Vagina (tissue), 2 donors: ENCODE measurements around the gene SEMA4D. TPM values are rescaled to one million over a fixed set of nuclear protein-coding genes. Genes with fewer than 3 reads are reported as not detected.

Source experiments
- DNase-seq, 2 donors: peaks; one replicate each; pipeline ENCODE4 v3.0.0-alpha.2; 2017; ENCODE audit errors: extremely low spot score in 2 of 2
- H3K27ac ChIP-seq: fragments of 200-600 bp; sonication (generic); one replicate; pipeline ENCODE4 v1.5.1; 2019
- H3K27me3 ChIP-seq: fragments of 200-600 bp; sonication (generic); one replicate; pipeline ENCODE4 v1.5.1; 2019
- H3K36me3 ChIP-seq, 2 donors: fragments of 200-600 bp; sonication (generic); one replicate each; pipeline ENCODE4 v1.5.1; 2017 to 2019
- H3K4me1 ChIP-seq: fragments of 200-600 bp; sonication (generic); one replicate; pipeline ENCODE4 v1.5.1; 2019
- H3K4me3 ChIP-seq, 2 donors: fragments of 200-600 bp; sonication (generic); 1 replicate in 1 of 2; 2 replicates in 1 of 2; pipeline ENCODE4 v1.5.1; 2016 to 2019
- H3K9me3 ChIP-seq: fragments of 200-600 bp; sonication (generic); one replicate; pipeline ENCODE4 v1.5.1; 2019
- POLR2A ChIP-seq, 2 donors: fragments of 450-650 bp; IDR thresholded peaks; one replicate each; pipeline ENCODE4 v1.6.1; 2017; ENCODE audit warnings: antibody characterized with exemption in 2 of 2, mild to moderate bottlenecking in 2 of 2, moderate library complexity in 2 of 2
- POLR2AphosphoS5 ChIP-seq, 2 donors: sonication (generic); formaldehyde crosslinking; IDR thresholded peaks; one replicate each; pipeline ENCODE4 v1.9.0; 2017; ENCODE audit warnings: antibody characterized with exemption in 2 of 2, mild to moderate bottlenecking in 2 of 2, low read depth in 1 of 2; ENCODE audit not compliant: insufficient read depth in 1 of 2
- intact Hi-C: fragments of 100-400 bp; cut with DNase I; formaldehyde crosslinking; loops from one replicate; pipeline ENCODE4 v1.15.1; 2023
- total RNA-seq: library from RNA; depleted of rRNA; stranded (reverse); fragments of >200 nt; gene quantifications from one replicate; pipeline ENCODE4 v1.2.3, GENCODE V29; 2016
- TF ChIP-seq, protein P1 (sequence below), 3 experiments: fragments of 450-650 bp in 2 of 3; fragments of 200-600 bp in 1 of 3; sonication (generic) in 1 of 3; IDR thresholded peaks; one replicate each; pipeline ENCODE4 v1.5.1; 2017 to 2019; ENCODE audit warnings: antibody characterized with exemption in 3 of 3, mild to moderate bottlenecking in 2 of 3, moderate library complexity in 2 of 3

The SEMA4D gene
- total RNA-seq, 1 donor from 2014 or later = 39.3 TPM

DNA sequence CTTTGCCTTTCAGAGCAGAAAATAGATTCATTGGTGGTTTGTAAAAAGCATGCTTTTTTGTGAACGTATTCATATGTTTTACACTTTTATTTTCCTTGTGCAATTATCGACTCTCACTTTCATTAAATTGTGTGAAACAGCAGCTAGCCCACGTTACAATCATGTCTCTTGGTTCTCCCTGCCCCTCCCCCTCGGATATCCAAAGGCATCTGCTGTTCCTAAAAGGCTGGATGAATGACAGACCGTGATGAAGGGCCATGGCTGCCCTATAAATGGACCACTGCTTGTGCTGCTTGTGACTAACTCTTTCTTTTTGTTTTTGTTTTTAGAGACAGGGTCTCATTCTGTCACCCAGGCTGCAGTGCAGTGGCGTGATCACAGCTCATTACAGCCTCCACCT, 17.0 kb upstream of the SEMA4D start:
- H3K27ac ChIP-seq = no peak overlapping the region
- H3K9me3 ChIP-seq = no peaks in the 10 kb centered on the region
- H3K27me3 ChIP-seq = no peaks in the 10 kb centered on the region
- DNase-seq = no peak
- intact Hi-C loops = no loop called here
- no peak overlapping the region for H3K4me3 ChIP-seq
- TF ChIP-seq, protein P1, sequence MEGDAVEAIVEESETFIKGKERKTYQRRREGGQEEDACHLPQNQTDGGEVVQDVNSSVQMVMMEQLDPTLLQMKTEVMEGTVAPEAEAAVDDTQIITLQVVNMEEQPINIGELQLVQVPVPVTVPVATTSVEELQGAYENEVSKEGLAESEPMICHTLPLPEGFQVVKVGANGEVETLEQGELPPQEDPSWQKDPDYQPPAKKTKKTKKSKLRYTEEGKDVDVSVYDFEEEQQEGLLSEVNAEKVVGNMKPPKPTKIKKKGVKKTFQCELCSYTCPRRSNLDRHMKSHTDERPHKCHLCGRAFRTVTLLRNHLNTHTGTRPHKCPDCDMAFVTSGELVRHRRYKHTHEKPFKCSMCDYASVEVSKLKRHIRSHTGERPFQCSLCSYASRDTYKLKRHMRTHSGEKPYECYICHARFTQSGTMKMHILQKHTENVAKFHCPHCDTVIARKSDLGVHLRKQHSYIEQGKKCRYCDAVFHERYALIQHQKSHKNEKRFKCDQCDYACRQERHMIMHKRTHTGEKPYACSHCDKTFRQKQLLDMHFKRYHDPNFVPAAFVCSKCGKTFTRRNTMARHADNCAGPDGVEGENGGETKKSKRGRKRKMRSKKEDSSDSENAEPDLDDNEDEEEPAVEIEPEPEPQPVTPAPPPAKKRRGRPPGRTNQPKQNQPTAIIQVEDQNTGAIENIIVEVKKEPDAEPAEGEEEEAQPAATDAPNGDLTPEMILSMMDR (IDR thresholded peaks at IDR 0.05) = no peak
- TF ChIP-seq POLR2AphosphoS5 (IDR thresholded peaks at IDR 0.05; ENCODE audit: insufficient read depth in 1 of 2, low read depth in 1 of 2) (no peak), POLR2A (IDR thresholded peaks at IDR 0.05) (no peak)
- no peaks in the 10 kb centered on the region for H3K4me1 ChIP-seq
- H3K36me3 ChIP-seq = no peaks in the 10 kb centered on the region

- intact Hi-C loops = no loop called here
These were observed 16.4 kb upstream of the SEMA4D start for GRCh38 chr9:89514337-89514736.

DNA sequence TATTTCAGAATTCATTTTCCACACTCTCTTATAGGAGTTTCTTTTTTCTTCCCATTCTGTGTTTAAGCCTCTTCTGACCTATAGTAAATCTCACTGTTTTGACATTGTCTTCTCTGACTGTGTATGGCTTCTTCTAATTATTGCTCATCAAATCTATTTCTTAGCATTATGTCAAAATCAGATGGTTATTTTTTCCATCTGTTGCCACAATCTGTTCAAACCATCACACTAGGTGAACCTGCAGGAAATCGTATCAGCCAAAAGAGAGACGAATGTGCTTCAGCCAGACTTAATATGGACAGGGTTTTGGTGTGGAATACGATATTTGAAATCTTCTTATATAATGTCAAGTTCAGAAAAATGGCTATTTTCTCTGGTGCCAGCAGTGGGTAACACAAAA, 15.9 kb upstream of the SEMA4D start:
- Histone ChIP-seq H3K4me1 (no peaks in the 10 kb centered on the region), H3K4me3 (no peak overlapping the region), H3K36me3 (no peaks in the 10 kb centered on the region), H3K27me3 (no peaks in the 10 kb centered on the region), H3K27ac (no peak overlapping the region), H3K9me3 (no peaks in the 10 kb centered on the region)
- intact Hi-C loops = no loop called here
- no peak for DNase-seq
- TF ChIP-seq POLR2AphosphoS5 (IDR thresholded peaks at IDR 0.05; ENCODE audit: insufficient read depth in 1 of 2, low read depth in 1 of 2) = no peak
- TF ChIP-seq, protein P1 (IDR thresholded peaks at IDR 0.05) = no peak
- no peak for TF ChIP-seq POLR2A (IDR thresholded peaks at IDR 0.05)

More at GRCh38 chr9:89514337-89514736, 16.4 kb upstream of the SEMA4D start:
- no peak for TF ChIP-seq POLR2A (IDR thresholded peaks at IDR 0.05)
- TF ChIP-seq POLR2AphosphoS5 (IDR thresholded peaks at IDR 0.05; ENCODE audit: insufficient read depth in 1 of 2, low read depth in 1 of 2) = no peak
- TF ChIP-seq, protein P1 (IDR thresholded peaks at IDR 0.05) = no peak
- Histone ChIP-seq H3K27ac (no peak overlapping the region), H3K27me3 (no peaks in the 10 kb centered on the region), H3K4me1 (no peaks in the 10 kb centered on the region), H3K9me3 (no peaks in the 10 kb centered on the region), H3K36me3 (no peaks in the 10 kb centered on the region), H3K4me3 (no peak overlapping the region)
- DNase-seq = no peak

GRCh38 chr9:89512382-89512781, 14.5 kb upstream of the SEMA4D start:
- Histone ChIP-seq H3K27ac (no peak overlapping the region), H3K4me1 (no peaks in the 10 kb centered on the region), H3K36me3 (no peaks in the 10 kb centered on the region), H3K9me3 (no peaks in the 10 kb centered on the region), H3K4me3 (no peak overlapping the region), H3K27me3 (no peaks in the 10 kb centered on the region)
- TF ChIP-seq, protein P1 (IDR thresholded peaks at IDR 0.05) = no peak
- no peak for TF ChIP-seq POLR2A (IDR thresholded peaks at IDR 0.05)
- no peak for TF ChIP-seq POLR2AphosphoS5 (IDR thresholded peaks at IDR 0.05; ENCODE audit: insufficient read depth in 1 of 2, low read depth in 1 of 2)
- no peak for DNase-seq
- intact Hi-C loops = no loop called here

DNA sequence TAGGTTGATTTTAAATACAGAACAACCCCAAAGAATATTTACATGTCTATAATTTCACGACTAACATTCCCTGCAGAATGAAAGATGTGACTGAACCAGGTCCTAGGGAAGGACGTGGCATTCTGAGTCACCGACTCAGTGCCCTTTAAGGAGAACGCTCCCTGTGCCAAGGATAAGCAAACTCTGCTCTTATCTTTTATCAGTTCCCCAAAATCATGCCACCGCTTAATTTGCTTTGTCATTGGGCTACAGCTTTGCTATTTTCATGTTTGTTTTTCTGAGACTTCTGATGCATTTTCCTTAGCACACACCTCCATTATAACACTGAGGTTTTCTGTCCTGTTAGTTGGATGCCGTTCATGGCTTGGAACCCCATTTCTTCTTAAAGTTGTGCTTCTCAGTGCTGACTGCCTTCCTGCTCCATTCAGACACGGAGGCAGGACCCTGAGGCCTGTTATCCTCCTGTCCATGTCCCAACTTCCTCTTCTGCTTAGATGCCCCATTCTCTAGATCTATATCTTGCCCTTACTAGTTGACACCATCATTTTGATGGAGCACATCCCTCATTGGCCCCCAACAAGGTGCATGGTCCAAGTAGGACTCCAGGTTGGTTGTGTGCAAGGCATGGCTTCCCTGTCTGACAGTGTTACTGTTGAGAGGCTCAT, 11.2 kb upstream of the SEMA4D start:
- no peak for DNase-seq
- Histone ChIP-seq H3K36me3 (no peaks in the 10 kb centered on the region), H3K4me1 (no peaks in the 10 kb centered on the region), H3K27me3 (no peaks in the 10 kb centered on the region), H3K27ac (no peak overlapping the region), H3K4me3 (no peak overlapping the region), H3K9me3 (no peaks in the 10 kb centered on the region)
- TF ChIP-seq POLR2A (IDR thresholded peaks at IDR 0.05) (no peak), POLR2AphosphoS5 (IDR thresholded peaks at IDR 0.05; ENCODE audit: insufficient read depth in 1 of 2, low read depth in 1 of 2) (no peak)
- TF ChIP-seq, protein P1 (IDR thresholded peaks at IDR 0.05) = no peak
- intact Hi-C loops = no loop called here
